AG08395 (cell line): Measurements from ENCODE around the gene RTN4RL1.
"Not testable (repeated sequence)": the region's sequence is repeated elsewhere in the genome, so short reads cannot be mapped to it uniquely, and the experiment has no call there.

Experiments used
- DNase-seq: peaks from one replicate; pipeline ENCODE4 v3.0.0; 2012; ENCODE audit warnings: mixed read lengths, low spot score

Gene RTN4RL1

GRCh38 chr17:2025622-2026309, 632 bp upstream of the RTN4RL1 start:
- peak; percentile 85 for DNase-seq

DNA sequence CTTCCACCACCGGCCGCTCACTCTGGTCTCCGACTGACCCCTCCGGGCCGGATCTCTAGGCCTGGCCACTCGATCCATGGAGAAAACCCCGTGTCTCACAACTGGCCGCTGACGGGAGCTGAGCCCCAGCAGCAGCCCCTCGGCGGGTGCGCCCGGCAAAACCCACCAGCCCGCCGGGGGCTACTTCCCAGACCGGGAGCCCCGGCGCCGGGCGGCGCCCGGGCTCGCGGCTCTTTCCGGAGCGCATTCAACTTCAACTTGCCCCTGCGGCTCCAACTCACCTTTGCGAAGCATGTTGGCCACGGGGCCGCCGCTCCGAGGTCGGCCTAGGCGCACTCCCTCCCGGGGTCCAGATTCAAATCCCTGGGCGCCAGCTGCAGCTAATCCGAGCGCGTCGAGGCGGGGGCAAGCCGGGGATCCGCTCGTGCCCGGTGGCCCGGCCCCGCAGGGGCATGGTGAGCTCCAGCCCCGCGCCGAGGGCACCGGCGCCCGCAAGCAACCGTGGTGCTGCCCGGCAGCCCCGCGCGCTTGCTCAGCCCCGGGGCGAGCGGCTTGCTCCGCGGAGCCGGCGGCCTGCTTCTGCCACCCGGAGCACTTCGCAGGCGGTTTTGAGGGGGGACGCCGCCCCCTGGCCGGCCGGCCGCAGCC, 438 bp downstream of the RTN4RL1 start:
- DNase-seq, result no peak

GRCh38 chr17:2023692-2024571, 1.2 kb downstream of the RTN4RL1 start:
- DNase-seq, result peak; percentile 70

- no peak for DNase-seq
Measured at GRCh38 chr17:2023256-2023655, 1.9 kb downstream of the RTN4RL1 start.

GRCh38 chr17:2022647-2023240, 2.4 kb downstream of the RTN4RL1 start:
- no peak for DNase-seq

- DNase-seq, result no peak
Measured at GRCh38 chr17:2020721-2021120, 4.4 kb downstream of the RTN4RL1 start.

DNA sequence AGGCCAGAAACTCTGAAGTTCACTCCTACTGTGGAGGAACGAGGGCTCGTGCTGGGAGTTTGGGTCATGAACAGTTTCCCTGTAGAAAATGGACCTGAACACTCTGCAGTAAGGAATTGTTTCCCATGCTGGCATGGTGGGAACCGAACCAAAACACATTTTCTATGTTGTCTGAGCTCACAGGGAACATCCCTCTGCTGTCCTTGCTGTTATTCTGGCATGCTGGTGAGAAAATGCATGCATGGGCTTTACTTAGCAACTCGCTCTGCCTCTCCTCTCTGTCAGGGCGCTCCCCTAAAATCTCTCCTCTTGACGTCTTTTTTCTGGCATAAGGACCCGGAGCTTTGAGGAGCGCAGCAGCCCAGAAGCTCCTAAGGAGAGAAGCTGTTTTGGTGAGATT, 5.4 kb downstream of the RTN4RL1 start:
- DNase-seq, result no peak

DNA sequence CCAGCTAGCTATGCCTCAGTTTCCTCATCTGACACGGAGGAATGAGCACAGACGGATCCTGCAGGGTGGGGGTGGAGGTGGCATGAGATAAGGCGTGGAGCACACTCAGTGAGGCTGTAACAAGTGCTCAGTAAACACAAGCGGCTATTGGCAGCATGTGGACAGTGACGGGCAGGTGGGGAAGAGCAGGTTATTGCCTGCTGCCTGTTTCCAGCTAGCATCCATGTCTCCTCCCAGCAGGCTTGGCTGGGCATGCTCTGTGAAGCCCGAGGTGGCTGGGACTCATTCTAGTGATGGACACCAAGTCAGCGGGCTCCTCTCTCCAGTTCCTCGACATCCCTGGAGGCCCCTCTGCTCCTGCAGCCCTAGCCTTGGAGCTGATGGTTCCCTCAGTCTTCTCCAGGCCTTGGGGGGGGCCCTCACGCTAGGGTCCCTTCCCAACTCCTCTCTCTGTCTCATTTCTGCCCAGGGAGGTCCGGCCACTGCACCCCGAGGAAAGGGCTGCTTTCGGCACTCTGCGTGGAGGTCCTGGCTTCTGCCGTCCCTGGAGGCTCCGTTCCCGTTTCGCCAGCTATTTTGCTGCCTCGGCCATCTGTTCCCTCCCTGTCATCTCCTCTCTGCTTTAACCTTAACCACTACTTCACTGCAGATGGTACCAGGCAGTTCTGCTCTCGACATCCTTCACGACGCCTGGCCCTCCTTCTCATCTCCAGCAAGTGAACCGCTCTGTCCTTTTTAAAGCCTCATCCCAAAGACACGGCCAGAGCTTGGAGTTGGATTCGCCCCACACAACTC, 6.2 kb downstream of the RTN4RL1 start:
- DNase-seq, result no peak

GRCh38 chr17:2017274-2017941, 7.7 kb downstream of the RTN4RL1 start:
- no peak for DNase-seq

GRCh38 chr17:2016494-2016893, 8.6 kb downstream of the RTN4RL1 start:
- DNase-seq, result no peak

DNA sequence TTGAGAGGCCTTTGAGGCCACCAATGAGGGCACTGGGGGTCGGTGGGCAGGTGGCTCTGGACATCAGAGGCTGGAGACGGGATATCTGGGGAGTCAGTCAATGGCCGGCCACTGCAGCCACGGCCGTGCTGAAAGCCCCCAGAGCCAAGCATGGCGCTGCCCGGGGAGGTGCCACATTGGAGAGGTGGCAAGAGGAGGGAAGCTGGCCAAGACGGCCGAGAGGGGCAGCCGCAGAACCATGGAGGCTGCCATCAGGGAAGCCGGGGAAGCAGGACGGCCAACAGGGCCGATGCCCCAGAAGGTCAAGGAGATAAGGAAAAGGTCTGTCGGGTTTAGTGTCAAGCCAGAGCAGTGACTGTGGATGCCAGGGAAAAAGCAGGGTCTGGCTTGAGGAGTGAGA, 9.8 kb downstream of the RTN4RL1 start:
- no peak for DNase-seq

GRCh38 chr17:2013994-2014317, 11.2 kb downstream of the RTN4RL1 start:
- no peak for DNase-seq

GRCh38 chr17:2013220-2013993, 11.7 kb downstream of the RTN4RL1 start:
- not testable (repeated sequence) for DNase-seq

DNA sequence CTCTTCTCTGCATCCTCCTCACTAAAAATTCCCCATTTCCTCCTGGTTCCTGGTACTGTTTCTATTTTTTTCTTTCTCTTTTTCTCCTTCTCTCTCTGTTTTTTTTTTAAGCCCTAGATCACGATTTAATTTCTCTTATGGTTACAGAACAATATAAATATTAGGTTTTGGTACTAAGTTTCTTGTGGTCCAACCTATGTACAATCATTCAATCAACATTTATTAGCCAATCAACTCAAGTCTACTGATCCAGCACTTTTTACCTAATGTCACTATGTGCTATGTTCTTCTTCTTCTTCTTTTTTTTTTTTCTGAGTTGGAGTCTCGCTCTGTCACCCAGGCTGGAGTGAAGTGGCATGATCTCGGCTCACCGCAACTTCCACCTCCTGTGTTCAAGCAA, 12.6 kb downstream of the RTN4RL1 start:
- DNase-seq, result no peak

DNA sequence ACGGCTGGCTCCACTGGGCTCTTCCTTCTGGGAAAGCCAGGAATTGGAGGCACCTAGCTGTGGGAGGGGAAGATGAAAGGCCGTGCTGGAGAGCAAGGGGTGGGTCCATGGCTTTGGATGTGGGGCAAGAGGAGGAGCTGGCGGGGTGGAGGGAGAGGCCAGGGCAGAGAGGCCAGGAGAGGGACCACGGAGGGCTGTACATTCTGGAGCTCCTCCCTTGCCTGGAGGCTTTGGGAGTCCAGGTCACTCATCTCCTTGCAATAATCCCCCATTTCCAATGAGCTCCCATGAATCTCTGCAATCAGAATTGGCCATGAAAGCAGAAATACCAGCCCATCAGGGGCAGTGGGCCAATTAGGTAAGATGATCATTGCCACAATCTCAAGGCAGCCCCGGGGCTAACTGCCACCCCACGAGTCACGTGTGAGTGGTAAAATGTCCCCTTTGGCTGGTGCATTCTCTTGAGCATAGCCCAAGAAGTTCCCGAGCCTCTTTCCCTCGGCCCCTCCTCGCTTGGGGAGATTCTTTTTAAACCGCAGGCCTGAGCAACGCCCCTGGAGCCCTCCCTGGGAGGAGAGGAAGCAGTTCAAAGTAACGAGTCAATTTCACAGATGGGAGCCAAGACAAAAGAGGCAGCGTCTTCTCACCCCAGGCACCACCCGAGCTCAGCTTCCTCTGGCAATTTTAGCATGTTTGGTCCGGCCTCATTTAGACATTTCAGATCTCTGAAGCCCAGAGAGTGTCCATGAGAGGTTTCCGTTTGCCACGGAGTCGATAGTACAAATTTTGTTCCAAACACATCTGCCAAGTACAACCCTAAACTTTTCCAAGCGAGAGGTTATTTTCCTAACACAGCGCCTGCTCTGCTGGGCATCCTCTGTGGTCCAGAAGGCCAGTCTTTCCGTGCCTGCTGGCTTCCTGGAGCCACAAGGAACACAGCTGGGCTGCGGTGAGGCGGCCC, 13.4 kb downstream of the RTN4RL1 start:
- DNase-seq, result peak; percentile 91

GRCh38 chr17:2009737-2010136, 15.4 kb downstream of the RTN4RL1 start:
- no peak for DNase-seq

GRCh38 chr17:2008332-2009126, 16.6 kb downstream of the RTN4RL1 start:
- DNase-seq, result no peak

DNA sequence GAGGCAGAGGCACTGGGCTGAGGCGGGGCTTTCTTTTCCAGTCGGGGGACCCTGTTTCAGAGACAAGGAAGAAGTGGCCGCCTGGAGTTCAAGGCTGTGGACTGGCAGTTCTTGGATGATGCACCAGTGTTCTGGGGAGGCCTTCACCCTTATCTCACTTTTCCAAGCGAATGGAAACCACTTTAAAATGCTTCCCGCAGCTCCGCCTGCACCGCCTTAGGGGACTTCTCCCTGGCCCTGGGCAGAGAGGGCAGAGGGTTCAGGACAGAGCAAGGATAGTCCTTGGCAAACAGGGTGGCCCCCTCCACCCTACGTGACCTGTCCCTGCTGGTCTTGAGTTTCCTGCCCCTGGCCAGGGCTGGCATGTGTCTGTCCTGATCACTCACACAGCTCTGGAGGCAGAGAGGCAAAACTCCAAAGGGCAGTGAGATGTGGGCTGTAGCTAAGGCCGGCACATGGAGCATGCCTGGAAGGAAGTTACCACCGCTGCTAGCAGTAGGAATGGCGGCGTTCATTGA, 20.6 kb downstream of the RTN4RL1 start:
- DNase-seq, result no peak
